ENCODE measurements around the gene ABHD17A. TPM values are rescaled to one million over a fixed set of nuclear protein-coding genes. Genes with fewer than 3 reads are reported as not detected.

ABHD17A gene
- total and polyA plus RNA-seq, 2 of the 8 experiments (the other 6 are each of a cell fraction or from before 2014, with no cell fraction given): 41.2 to 87.4 TPM

GRCh38 chr19:1836458-1837221, 48.7 kb downstream of the ABHD17A start:
- Histone ChIP-seq H2BK120ac (replicated peaks; ENCODE audit: low read depth, low read length) (no peak overlapping the region), H2BK20ac (ENCODE audit: low read length) (no peak overlapping the region), H3K4ac (replicated peaks; ENCODE audit: insufficient read length, low read depth, low read length) (no peak overlapping the region), H3K4me3 (ENCODE audit: extremely low read depth in 1 of 4, insufficient read depth in 2 of 4, low read depth in 3 of 4, low read length in 4 of 4) (no peak overlapping the region), H4K91ac (replicated peaks; ENCODE audit: insufficient read length, low read length) (no peak overlapping the region), H3K27ac (ENCODE audit: low read depth, low read length) (no peak overlapping the region), H3K4me2 (ENCODE audit: insufficient read depth in 1 of 2, low read depth in 2 of 2, low read length in 2 of 2) (no peak overlapping the region), H3K9me3 (ENCODE audit: insufficient read depth in 2 of 2, low read depth in 1 of 2, low read length in 1 of 2) (no peaks in the 10 kb centered on the region), H3K56ac (replicated peaks; ENCODE audit: insufficient read length, low read depth, low read length) (no peak overlapping the region), H3K14ac (ENCODE audit: insufficient read length) (no peak overlapping the region), H4K8ac (ENCODE audit: extremely low read depth, insufficient read depth, low read length) (peak overlapping the region; percentile 76; the same call in 1 of the 2 replicates), H3K9ac (replicated peaks in 1 of 4; ENCODE audit: extremely low read depth in 1 of 4, low read depth in 3 of 4, low read length in 3 of 4) (no peak overlapping the region), H3K27me3 (replicated peaks in 1 of 4; ENCODE audit: control insufficient read depth in 3 of 4, extremely low read depth in 1 of 4, insufficient read depth in 3 of 4, low read length in 3 of 4) (no peaks in the 10 kb centered on the region), H3K36me3 (ENCODE audit: control insufficient read depth in 2 of 4, insufficient read depth in 4 of 4, low read length in 3 of 4) (no peaks in the 10 kb centered on the region), H2AK5ac (ENCODE audit: low read depth, low read length) (no peak overlapping the region), H2AFZ (ENCODE audit: low read length) (no peak overlapping the region), H3K18ac (ENCODE audit: extremely low read depth, low read length) (no peak overlapping the region), H3K79me1 (ENCODE audit: low read depth, low read length) (peaks cover 26% of the 10 kb centered on the region), H3K4me1 (replicated peaks in 1 of 4; ENCODE audit: control insufficient read depth in 3 of 4, insufficient read depth in 4 of 4, low read length in 3 of 4) (0 out of 7 replicates have a peak, but pooled peaks cover 0 to 2% (median 0%) of the 10 kb centered on the region in 4 experiments), H2BK15ac (ENCODE audit: low read length) (no peak overlapping the region), H3K79me2 (ENCODE audit: control insufficient read depth in 1 of 2, insufficient read depth in 2 of 2, low read length in 2 of 2) (peaks cover 3 to 56% of the 10 kb centered on the region in 2 experiments; a peak in 3 of 4 replicates), H4K5ac (ENCODE audit: insufficient read length, low read depth, low read length) (no peak overlapping the region), H3K23ac (ENCODE audit: insufficient read length) (no peak overlapping the region), H2BK12ac (ENCODE audit: low read depth, low read length) (no peak overlapping the region), H3K23me2 (ENCODE audit: low read depth, low read length) (no peaks in the 10 kb centered on the region), H4K20me1 (replicated peaks in 1 of 2; ENCODE audit: control insufficient read depth in 1 of 2, insufficient read depth in 2 of 2, low read length in 2 of 2) (peaks cover 16 to 29% of the 10 kb centered on the region in 2 experiments), H2BK5ac (ENCODE audit: low read depth, low read length) (no peak overlapping the region)
- CTCF ChIA-PET (ENCODE audit: partially characterized antibody): interaction anchor here (0.6 to 14.9 kb wide), 23 partner anchors 10 to 1743 kb away, joined by 3 to 228 read pairs (median 4); no protein-coding TSS in a partner anchor
- no peak for TF ChIP-seq FOSL1 (IDR thresholded peaks at IDR 0.05; ENCODE audit: insufficient read depth, low read depth, low read length)
- TF ChIP-seq ATF2 (IDR thresholded peaks at IDR 0.05; ENCODE audit: low read length): no peak
- POLR2A ChIA-PET (ENCODE audit: partially characterized antibody): interaction anchor here (1.2 to 2.4 kb wide), 4 partner anchors 9 to 245 kb away, joined by 3 to 10 read pairs (median 4); no protein-coding TSS in a partner anchor
- WGBS, 2 experiments (ENCODE audit: extremely low coverage in 1 of 2, insufficient coverage in 1 of 2, insufficient read length in 1 of 2, insufficient replicate concordance in 2 of 2, low coverage in 1 of 2, low lambda C conversion rate in 2 of 2, missing lambda C conversion rate in 1 of 2): 94% methylated on average over 26 of the region's 31 CpGs; no CpG with 5 or more reads in 1 of the 2 experiments
- no peak for FAIRE-seq
- no peak for DNase-seq (ENCODE audit: low read depth in 1 of 2, low spot score in 2 of 2)
